ENCODE results near the gene VEZF1. TPM values are rescaled to one million over a fixed set of nuclear protein-coding genes. Genes with fewer than 3 reads are reported as not detected.

Gene VEZF1
- total and polyA plus RNA-seq, 9 donors = 31.6 to 83.5 (median 71.7) TPM

DNA sequence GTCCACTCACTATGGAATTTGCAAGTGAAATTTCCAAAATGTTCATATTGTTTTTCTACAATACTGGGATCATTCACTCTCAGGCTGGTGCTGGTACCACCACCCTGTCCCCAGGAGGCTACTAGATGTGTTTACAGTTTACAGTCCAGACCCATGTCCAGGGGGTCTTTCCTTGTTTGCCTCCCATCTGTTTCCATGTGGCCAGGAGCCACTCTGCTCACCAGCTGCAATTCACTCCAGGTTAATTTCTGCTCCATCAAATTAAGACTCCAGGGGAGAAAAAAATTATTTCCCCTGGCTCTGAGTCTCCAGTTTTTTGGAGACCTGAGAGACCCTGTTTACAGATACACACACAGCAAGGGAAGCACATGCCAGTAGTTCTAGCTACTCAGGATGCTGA, 31.5 kb upstream of the VEZF1 start:
- Histone ChIP-seq H3K4me1 (ENCODE audit: insufficient read depth) (no peaks in the 10 kb centered on the region), H3K27ac (no peak overlapping the region), H3K9me3 (no peaks in the 10 kb centered on the region), H3K36me3 (no peaks in the 10 kb centered on the region), H3K27me3 (no peaks in the 10 kb centered on the region), H3K4me3 (no peak overlapping the region)
- no peak for DNase-seq
- TF ChIP-seq EP300 (IDR thresholded peaks at IDR 0.05) (no peak), POLR2A (IDR thresholded peaks at IDR 0.05) (no peak)
- TF ChIP-seq, protein P1, sequence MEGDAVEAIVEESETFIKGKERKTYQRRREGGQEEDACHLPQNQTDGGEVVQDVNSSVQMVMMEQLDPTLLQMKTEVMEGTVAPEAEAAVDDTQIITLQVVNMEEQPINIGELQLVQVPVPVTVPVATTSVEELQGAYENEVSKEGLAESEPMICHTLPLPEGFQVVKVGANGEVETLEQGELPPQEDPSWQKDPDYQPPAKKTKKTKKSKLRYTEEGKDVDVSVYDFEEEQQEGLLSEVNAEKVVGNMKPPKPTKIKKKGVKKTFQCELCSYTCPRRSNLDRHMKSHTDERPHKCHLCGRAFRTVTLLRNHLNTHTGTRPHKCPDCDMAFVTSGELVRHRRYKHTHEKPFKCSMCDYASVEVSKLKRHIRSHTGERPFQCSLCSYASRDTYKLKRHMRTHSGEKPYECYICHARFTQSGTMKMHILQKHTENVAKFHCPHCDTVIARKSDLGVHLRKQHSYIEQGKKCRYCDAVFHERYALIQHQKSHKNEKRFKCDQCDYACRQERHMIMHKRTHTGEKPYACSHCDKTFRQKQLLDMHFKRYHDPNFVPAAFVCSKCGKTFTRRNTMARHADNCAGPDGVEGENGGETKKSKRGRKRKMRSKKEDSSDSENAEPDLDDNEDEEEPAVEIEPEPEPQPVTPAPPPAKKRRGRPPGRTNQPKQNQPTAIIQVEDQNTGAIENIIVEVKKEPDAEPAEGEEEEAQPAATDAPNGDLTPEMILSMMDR (IDR thresholded peaks at IDR 0.05) = no peak
- intact Hi-C loops (cut with DNase I) = no loop called here

DNA sequence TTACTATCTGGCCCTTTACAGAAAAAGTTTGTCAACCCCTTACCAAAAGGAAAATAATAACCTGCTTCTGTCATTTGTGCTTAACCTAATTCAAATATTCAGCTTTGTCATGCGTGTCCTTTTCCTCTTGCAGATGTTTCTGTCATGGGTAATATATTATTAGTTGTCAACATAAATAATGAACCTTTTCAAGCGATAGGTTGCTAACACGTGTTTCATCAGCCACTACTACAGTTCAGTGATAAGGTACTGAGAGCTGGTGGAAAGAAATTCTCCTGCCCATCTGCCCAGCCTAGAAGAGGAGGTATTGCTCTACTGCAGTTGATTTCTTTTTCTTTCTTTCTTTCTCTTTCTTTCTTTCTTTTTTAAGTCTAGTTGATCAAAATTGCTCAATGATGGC, 31.0 kb upstream of the VEZF1 start:
- Histone ChIP-seq H3K27ac (no peak overlapping the region), H3K27me3 (no peaks in the 10 kb centered on the region), H3K4me1 (ENCODE audit: insufficient read depth) (no peaks in the 10 kb centered on the region), H3K9me3 (no peaks in the 10 kb centered on the region), H3K36me3 (no peaks in the 10 kb centered on the region), H3K4me3 (no peak overlapping the region)
- no peak for DNase-seq
- WGBS, 3 donors = 72 to 78% (median 73%) methylated on average over 3 of the region's 3 CpGs
- TF ChIP-seq POLR2A (IDR thresholded peaks at IDR 0.05) (no peak), EP300 (IDR thresholded peaks at IDR 0.05) (no peak)
- TF ChIP-seq, protein P1 (IDR thresholded peaks at IDR 0.05) = no peak
- intact Hi-C loops (cut with DNase I) = no loop called here

DNA sequence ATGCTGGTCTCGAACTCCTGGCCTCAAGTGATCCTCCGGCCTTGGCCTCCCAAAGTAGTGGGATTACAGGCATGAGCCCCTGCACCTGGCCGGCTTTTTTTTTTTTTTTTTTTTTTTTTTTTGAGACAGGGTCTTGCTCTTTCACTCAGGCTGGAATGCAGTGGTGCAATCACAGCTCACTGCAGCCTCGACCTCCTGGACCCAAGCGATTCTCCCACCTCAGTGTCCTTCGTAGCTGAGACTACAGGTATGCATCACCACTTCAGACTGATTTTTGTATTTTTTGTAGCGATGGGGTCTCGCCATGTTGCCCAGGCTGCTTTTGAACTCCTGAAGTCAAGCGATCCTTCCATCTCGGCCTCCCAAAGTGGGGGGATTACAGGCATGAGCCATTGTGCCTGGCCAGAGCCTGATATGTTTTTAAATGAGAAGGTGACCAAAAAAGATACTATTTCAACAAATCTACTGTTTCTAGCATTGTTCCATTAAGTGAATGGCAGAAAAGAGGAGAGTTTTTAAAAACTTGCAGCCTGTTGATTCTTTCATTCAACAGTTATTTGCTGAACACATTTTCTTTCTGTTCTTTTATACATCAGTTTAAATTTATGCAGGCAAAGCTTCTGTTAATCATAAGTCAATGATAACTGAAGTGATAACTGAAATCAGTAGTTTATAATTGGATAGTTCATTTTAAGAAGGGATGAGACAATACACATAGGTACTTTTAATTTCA, 22.2 kb upstream of the VEZF1 start:
- Histone ChIP-seq H3K4me1 (ENCODE audit: insufficient read depth) (peaks cover 4% of the 10 kb centered on the region), H3K27ac (no peak overlapping the region), H3K9me3 (no peaks in the 10 kb centered on the region), H3K4me3 (no peak overlapping the region), H3K27me3 (no peaks in the 10 kb centered on the region), H3K36me3 (no peaks in the 10 kb centered on the region)
- intact Hi-C loops (cut with DNase I) = no loop called here
- 95 to 97% (median 95%) methylated on average over 10 of the region's 10 CpGs for WGBS, 3 donors
- no peak for TF ChIP-seq POLR2A (IDR thresholded peaks at IDR 0.05)
- TF ChIP-seq, protein P1 (IDR thresholded peaks at IDR 0.05) = no peak
- no peak for TF ChIP-seq EP300 (IDR thresholded peaks at IDR 0.05)
- DNase-seq = no peak

DNA sequence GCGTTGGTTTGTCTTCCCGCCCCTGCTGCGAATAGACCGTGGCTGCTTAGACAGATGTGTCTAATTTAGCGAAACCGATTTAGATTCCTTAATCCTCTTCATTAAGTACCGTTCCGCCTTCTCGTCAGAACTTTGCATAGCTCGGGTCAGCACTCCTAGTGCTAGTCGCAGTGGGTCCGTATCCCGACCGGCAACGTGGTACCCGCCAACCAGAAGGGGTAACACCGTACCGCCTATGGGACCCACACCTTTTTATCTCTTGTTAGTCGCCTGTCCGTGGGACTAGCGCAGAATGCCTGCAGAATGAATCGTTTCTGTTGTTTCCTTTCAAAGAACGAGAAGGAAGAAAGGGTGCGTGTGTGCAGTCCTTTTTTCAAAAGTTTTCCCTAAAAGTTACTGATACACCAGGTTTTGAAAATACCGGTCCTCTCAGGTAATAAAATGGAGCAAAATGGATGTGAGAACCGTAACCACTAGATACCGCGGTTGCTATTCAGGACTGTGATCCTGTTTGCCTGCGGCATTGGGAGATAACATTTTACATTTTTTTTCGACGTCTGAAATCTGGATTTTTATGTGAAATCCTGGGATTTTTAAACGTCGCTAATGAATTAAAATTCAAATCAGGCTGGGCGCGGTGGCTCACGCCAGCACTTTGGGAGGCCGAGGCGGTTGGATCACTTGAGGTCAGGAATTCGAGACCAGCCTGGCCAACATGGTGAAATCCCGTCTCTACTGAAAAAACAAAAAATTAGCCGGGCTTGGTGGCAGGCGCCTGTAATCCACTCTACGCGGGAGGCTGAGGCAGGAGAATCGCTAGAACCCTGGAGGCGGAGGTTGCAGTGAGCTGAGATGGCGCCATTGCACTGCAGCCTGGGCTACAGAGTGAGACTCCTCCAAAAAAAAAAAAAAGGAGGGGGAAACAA, 20.0 kb upstream of the VEZF1 start:
- Histone ChIP-seq H3K4me1 (ENCODE audit: insufficient read depth) (peaks cover 5% of the 10 kb centered on the region), H3K27me3 (no peaks in the 10 kb centered on the region), H3K4me3 (peak overlapping the region; percentile 84), H3K36me3 (no peaks in the 10 kb centered on the region), H3K9me3 (no peaks in the 10 kb centered on the region), H3K27ac (peak overlapping the region; percentile 91 to 96)
- intact Hi-C loops (cut with DNase I) = loop anchor here in 1 of 4 donors (2.0 kb wide), 1 partner anchor 75 kb away; the partner anchor contains the start of gene DYNLL2
- DNase-seq = peak in 2 of 5 donors; percentile 32 to 34
- TF ChIP-seq EP300 (IDR thresholded peaks at IDR 0.05) = no peak
- TF ChIP-seq POLR2A (IDR thresholded peaks at IDR 0.05) = no peak
- TF ChIP-seq, protein P1 (IDR thresholded peaks at IDR 0.05) = no peak
- WGBS, 3 donors = 19 to 26% (median 25%) methylated on average over 47 of the region's 47 CpGs

Measured in ovary (tissue), 9 donors.